GM18526 (cell line): ENCODE data around the gene LRRC36.

ENCODE experiments used
- POLR2A ChIP-seq: IDR thresholded peaks from 3 replicates; pipeline ENCODE4 v1.6.1; 2011; ENCODE audit not compliant: insufficient read length; ENCODE audit errors: extremely low read depth

LRRC36 gene

DNA sequence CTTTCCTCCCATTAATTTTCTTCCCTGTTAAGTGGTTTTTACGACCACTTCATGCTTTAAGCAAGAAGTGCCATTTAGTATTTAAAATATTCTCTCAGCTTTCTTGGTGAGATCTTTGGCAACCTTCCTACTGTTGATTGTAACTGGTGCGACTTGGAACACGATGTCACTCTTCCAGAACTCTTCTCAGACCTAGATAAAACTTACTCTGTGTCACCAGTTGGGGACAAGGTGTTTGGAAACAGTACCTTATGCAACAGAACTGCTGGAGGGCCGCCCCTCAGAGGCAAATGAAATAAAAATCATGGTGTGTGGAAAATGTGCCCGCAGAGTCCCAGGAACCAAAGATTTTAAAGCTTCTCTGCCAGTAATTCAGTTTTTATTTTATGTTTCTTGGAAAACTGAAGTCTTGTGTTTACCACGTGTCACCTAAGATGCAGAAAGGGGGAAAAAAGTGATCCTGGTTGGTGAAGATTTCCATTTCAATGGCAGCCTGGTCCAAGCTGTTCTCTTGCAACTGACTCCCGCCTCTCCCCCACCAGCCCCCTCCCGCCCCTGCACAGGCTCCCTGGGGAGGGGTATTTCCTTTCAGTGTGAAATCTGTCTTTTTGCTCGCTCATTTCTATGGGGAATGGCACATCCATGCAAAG is 97.1 kb downstream of the LRRC36 start:
- no peak for TF ChIP-seq POLR2A

DNA sequence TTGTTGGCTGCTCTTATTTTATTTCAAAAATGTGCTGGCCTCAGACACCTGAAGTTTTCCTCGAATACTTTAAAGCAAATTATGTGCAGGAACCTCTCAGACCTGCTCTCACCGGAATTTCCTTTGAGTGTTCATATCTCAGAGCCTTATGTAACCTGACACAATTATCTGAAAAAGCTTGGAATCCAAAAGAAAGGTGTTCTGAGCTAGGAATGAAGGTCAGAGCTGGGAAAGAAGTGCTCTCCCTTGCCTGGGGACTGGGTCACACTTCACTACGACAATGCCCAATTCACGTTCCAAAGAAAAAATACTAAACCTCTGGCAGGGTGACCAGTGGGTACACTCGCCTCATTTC is 97.6 kb downstream of the LRRC36 start:
- TF ChIP-seq POLR2A = no peak

DNA sequence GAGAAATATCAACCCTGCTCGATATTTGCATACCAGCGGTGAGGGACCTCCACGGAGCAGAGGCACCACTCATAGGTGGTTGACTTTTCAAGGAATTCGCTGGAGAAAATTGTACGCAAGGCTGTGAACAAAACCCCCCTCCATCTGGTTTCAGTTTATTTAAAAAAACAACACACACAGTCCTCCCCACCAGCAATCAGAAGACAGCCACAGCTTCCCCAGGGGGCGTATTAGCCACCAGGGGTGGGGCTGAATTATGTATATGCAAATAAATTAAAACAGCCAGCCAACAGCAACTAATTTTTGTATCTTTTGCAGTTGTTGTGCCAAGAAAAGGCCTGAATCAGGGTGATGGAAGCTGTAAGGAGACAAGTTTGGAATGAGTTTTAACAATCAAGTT is 98.4 kb downstream of the LRRC36 start:
- TF ChIP-seq POLR2A = no peak

DNA sequence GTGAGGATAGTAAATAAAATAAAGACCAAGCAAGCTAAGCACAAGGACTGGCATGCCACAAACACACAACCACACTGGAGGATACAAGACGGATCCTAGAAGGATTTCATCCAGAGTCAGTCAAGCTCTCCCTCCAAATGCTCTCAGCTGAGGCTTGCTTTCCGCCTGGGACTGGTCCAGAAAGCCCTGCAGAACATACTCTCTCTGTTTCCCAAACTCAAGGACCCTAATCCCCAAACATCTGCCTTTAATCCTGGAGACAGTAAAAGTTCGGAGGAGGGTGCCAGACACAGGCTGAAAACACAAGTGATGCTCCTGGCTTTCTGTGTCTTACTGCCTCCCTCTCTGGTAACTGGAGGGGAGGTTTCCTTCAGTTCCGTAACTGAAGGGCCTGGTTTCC is 99.0 kb downstream of the LRRC36 start:
- TF ChIP-seq POLR2A = no peak

DNA sequence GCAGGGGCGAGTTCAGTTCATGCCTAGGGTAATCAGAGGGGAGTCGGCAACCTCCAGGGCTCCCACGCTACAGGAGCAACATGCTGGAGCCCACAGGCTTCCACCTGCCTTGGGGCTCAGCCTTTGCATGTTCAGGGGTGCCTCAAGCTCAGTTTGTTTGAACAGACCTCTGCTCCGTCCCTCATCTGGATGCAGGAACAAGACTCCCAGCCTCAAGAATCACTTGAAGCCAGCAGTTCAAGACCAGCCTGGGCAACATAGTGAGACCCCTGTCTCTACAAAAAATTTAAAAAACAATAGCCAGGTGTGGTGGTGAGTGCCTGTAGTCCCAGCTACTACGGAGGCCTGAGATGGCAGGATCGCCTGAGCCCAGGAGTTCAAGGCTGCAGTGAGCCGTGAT is 99.4 kb downstream of the LRRC36 start:
- TF ChIP-seq POLR2A = no peak

DNA sequence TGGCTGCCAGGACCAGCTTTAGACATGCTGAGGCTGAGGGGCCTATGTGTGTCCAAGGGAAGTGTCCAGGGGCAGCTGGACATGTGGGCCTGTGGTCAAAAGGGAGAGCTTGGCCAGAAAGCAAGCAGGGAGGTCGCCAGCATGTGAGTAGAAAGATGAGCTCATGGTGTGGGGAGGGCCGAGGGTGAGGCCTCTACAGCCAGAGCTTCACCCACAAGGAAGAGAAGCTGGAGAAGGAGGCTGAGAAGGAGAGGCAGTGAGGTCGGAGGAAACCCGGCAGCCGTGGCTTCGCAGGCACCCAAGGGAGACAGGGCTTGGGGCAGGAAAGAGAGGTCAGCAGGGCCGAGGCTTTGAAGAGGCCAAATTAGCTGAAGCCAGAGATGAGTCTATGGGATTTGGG is 100.3 kb downstream of the LRRC36 start:
- no peak for TF ChIP-seq POLR2A

DNA sequence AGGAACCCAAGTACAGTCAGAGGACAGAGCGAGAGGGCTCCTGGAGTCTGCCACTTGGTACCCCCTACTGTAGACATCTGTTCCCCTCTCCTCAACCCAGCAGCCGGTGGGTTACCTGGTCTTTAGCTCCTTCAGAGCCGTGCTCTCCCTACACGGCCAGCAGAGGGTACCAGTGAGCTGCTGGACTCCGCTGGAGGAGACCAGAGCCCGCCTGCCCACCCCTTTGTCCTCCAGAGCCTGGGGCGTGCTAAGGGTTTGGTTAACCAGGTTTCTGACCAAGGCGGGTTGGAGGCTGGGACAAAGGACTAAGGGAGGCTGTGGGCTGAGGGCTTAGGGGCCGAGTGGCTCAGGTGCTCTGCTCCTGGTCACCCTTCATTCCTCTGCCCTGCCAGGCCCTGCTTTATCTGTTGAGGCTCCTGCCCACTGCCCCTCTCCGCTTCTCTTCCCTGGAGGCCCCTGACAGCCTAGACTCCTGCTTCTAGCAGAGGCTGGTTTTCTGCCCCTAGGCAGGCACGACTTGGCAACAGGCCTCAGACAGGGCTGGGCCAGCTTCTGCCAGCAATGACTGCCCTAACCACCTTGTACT is 101.6 kb downstream of the LRRC36 start:
- no peak for TF ChIP-seq POLR2A

DNA sequence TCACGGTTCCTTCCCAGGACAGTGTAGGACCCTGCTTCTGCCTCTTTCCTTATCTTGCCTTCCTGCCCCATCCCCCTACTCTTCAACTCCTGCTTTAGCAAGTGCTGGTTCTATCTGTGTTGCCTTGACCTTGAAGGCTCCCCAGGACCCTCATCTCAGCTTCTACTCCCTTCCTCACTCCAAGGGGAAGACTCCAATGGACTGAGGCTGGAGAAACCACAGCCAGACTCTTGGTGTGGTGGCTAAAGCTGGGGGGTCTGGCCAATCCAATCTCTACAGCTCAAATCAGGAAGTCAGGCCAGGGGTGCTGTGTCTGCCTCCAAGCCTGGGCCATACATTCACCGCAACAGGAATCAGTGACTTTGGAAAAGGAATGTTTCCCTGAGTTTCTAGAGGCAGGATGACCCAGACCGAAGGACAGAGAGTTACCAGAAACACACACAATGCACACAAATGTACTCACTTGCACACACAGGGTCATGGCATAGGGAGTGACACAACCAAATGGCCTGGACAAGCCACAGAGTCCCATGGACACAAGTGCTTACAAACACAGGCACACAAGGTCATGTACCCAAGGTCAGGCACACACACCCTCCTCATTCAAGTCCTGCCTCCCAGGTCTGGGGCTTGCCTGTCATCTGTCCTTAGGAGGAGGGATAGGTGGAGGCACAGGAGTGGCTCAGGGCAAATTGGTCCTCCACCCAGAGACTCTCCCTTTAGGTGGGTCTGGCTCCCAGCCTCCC is 102.6 kb downstream of the LRRC36 start:
- no peak for TF ChIP-seq POLR2A

DNA sequence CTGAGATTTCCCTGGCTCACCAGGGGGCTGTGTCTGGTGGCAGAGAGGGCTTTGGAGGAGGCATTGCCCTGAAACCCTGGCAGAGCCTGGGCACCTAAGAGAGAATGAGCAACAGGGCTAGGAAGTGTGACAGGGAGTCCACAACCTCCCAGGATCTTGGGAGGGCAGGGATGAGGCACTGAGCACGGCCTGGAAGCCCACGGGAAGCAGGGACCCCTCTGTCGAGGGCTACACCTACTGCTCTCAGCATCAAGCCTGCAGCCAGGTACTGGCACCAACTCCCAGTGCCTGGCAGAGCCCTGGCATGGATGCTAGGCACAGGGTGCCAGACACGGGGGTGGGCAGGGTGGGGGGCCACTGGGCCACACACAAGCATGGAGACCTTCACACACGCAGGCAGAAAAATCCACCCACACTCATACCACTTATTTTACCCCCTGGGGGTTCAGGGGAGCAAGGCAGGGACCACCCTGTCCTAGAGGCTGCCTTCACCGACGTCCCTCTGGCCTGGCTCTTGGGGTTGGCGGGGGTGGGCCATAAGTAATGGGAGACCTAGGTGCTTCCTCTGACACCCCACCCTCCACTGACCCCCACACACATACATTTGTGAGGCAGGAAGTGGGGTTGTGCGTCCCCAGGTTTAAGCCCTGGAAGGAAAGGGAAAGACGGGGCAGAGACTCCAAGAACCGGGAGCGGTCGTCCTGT is 103.3 kb downstream of the LRRC36 start:
- no peak for TF ChIP-seq POLR2A

DNA sequence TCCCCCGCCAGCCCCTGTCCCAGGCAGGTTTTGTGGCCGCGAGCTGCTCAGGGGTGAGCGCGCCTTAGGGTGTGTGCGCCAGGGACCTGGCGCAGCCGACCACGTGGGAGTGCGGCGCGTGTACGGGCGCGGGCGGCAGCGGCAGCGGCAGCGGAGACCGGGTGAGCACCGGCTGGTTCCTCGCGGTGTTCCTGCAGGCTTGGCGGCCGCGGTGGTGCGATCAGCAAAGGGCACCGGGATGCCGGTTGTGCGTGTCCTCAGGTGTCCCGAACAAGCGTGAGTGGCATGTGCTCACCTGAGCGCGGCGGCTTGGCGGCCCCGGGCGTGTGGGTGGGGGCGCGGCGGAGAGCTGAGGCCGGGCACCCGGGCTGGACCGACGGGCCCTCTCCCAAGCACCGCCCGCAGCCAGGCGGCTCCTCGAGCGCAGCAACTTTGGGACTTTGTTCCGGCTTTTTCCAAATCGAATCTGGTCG is 103.9 kb downstream of the LRRC36 start:
- no peak for TF ChIP-seq POLR2A

DNA sequence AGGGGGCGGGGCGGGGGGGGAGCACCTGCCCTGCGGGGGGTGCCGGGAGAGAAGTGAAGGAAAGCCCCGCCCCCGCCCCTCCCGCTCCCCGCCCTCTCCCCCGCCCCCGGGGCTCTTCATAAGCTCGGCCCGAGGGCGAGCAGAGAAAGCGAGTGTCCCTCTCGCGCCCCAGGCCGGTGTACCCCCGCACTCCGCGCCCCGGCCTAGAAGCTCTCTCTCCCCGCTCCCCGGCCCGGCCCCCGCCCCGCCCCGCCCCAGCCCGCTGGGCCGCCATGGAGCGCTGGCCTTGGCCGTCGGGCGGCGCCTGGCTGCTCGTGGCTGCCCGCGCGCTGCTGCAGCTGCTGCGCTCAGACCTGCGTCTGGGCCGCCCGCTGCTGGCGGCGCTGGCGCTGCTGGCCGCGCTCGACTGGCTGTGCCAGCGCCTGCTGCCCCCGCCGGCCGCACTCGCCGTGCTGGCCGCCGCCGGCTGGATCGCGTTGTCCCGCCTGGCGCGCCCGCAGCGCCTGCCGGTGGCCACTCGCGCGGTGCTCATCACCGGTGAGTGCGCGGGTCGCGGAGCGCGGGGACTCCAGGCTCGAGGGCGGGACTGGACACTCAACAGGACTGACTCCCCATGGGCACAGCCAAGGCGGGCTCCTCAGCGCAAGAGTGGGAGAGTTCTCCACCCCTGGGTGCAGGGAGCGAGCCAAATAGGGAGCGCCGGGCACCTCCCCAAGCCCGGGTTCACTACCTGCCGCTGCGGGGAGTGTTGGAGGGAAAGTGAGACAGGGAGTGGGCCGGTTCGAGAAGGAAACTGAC is 104.6 kb downstream of the LRRC36 start, which contains the start of gene HSD11B2:
TSS of gene HSD11B2 (plus strand) at position 145 of the 798 bp plus-strand sequence. CDS start at position 273, 128 bp downstream.
- TF ChIP-seq POLR2A = no peak

DNA sequence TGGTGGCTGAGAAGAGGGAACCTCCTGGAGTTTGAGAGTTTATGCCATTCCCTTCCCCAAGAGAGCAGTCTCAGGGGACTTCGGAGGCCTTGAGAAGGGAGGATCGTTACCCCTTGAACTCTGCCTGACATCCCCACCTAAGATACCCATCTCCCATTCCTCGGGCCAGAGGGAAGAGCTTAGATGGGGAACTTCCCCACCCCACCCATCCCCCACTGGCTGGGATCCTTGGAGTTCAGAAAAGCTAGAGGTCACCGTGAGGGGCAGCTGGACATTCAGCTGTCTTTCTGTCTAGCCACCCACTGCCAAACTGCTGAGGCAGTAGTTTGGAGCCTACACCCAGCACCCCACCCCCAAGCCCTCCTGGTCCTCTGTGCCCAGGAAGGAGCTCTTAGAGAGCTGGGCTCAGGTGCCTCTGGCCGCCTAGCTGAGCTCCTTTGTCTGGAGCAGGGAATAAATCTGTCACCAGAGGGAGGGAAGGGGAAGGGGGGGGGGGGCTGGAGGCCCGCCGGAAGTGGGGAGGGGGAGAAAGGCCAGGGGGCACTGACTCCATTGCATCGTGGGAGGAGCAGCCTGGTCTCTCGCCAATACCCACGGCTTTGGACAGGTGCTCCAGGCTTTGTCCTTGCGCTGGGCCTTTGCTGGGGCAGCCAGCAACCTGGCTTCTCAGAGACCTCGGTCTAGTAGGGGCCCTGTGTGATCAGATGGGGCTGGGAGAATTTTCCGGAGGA is 105.3 kb downstream of the LRRC36 start:
- no peak for TF ChIP-seq POLR2A

DNA sequence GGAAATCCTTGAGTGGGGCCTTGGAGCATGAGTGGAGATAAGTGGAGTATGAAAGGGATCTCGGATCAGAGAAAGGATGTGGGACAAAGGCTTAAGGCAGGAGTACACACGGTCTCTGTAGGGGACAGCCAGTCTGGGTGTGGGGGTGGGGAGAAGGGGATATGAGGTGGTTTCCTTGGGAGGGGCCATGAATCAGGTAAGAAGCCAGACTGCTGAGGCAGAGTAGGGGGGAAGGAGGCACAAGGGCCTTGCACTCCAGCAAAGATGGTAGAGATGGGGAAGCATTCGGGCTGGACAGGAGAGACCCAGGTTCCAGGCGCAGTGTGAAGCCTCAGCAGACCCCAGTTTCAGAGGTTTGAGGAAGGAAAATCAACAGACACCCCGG is 105.9 kb downstream of the LRRC36 start:
- TF ChIP-seq POLR2A = no peak

DNA sequence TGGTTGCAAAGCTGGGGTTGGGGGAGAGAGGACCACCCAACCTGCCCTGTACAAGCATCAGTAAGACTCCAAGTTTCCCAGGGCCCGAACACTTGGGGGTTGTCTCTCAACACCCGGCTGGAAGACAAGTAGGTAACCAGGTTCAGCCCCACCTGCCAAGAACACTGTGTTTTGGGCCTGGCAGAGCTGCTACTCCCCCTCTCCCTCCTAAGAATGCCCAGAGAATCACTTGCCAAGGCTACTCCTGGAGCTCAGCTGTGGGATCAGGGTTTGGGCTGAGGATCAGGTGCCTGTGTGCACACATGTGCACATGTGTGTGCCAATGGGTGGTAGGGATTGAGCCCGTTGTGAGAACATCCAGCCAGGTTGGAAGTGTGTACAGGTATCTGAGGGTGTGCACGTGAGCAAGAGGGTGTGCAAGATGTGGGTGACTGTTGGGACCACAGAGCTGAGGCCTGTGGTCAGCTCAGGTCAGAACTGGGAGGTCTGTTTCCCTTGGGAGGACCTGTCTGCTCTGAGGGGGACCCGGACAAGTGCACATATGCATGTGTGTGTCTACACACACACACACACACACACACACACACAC is 106.6 kb downstream of the LRRC36 start:
- TF ChIP-seq POLR2A = no peak
